HG02642 (cell line): ENCODE data around the gene IDNK.

Source experiments
- ATAC-seq: cut with Tn5 transposase; IDR thresholded peaks from one replicate; pipeline ENCODE4 v1.9.1; 2021; ENCODE audit warnings: mild to moderate bottlenecking; ENCODE audit not compliant: unreplicated experiment, poor library complexity

IDNK gene

DNA sequence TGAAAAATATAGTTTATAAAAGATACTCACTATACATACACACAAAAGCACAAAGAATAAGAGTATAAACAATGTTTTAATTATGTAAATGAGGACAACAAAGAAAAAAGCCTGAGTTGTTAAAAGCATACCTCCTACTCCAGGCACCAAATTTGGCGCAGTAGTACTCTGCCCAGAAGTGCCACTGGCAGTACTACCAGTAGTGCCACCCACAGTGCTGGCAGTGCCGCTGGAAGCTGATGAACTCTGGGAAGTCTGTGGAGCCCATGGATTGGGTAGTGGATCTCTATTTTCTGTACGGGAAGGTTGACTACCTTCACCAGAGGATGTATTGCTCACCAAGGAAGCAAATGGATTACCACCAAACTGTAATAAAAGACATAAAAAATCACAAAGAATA lies 54.7 kb downstream of the IDNK start:
- ATAC-seq: no peak

DNA sequence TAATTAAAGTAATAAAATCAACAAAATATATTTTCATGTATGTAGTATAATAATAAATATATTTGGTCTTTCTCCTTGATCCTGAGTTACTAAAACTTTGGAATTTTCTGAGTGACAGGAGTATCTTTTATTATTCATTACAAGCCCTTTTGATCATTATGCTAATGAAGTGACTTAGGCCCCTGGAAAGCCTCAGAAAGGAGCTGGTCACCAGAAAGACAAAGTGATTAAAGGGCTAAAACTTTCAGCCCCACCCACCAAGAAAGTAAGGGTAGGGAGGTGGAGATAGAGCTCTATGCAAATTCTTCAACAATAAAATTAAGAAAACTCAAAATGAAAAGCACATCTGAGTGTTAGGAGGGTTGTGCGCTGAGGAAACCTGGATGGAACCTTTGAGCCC lies 57.3 kb downstream of the IDNK start:
- no peak for ATAC-seq

DNA sequence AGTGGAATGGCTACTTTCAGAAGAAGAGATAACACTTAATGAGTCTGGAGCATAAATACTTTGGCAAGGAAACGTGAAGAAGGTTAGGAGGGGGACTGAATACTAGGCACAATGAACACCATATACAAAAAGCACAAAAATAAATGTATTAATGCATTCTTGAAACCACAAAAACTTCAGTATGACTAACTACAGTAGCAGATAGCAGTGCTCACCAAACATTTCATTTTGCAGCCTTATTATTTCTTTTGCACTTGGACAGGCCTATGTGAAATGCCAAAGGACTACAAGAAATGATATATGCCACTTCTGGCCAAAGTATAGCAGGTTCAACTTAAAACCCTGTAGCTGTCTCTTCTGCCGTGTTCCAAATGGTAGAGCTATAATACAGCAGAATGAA lies 58.5 kb downstream of the IDNK start:
- no peak for ATAC-seq

DNA sequence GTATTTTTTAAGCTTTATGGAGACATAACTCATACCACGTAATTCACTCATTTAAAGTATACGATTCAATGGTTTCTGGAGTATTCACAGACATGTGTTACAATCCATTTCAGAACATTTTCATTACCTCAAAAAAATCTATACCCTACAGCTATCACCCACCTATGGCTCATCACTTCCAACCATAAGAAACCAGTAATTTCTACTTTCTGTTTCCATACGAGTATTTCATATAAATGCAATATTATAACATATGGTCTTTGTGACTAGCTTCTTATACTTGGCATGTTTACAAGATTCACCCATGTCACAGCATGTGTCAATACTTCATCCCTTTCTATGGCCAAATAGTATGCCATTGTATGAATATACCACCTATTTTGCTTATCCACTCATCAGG lies 66.0 kb downstream of the IDNK start:
- no peak for ATAC-seq

DNA sequence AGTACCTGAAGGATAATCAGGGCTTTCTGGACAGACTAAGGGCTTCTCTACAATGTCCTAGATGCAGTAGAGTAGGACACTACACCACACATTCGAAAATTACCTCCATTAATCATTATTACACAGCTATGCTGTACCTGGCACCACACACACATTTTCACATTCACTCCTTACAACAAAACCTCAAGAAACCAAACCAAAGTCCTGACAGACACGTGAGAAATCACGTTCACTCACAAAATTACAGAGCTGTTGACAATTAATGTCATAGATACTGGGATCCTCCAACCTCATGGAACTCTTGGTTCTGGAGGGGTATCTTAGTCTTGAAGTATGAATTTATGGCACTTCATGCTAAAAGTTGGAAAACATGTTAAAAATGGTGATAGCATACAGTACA lies 68.5 kb downstream of the IDNK start:
- no peak for ATAC-seq
